Measurements from ENCODE around the gene NPAT. TPM values are rescaled to one million over a fixed set of nuclear protein-coding genes. Genes with fewer than 3 reads are reported as not detected.
"Not testable (repeated sequence)": the region's sequence is repeated elsewhere in the genome, so short reads cannot be mapped to it uniquely, and the experiment has no call there.

NPAT gene
- total and polyA plus RNA-seq, 5 experiments from 2014 or later, result 34.9 to 75.8 (median 52.8) TPM

DNA sequence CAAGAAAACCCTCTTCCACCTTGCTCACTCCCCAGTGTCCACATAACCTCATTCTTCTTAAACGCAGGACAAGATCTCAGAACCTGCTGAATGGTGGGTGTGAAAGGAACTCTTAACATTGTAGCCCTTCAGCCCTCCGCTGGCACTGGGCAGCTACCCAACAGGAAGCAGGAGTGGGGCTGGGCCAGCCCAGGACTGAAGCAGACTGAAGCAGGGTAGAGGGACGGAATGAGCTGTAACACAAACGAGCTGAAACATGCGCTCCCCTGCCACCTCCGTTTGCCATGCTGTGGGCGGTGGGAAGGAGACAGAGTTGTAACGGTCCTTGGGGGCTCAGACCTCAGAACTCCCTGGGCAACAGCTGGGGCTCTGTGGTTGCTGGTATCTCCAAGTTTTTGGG, 23.6 kb downstream of the NPAT start:
- no peaks in the 10 kb centered on the region for H3K27me3 Mint-ChIP-seq
- H3K36me3 Mint-ChIP-seq, result peaks cover 4 to 75% (median 16%) of the 10 kb centered on the region in 3 donors
- POLR2A ChIA-PET, result interaction anchor here (0.6 kb wide), 1 partner anchor 47 kb away, joined by 3 read pairs; no protein-coding TSS in a partner anchor
- H3K9me3 Mint-ChIP-seq, result peaks cover 0 to 3% (median 0%) of the 10 kb centered on the region in 9 donors
- peak overlapping the region in 8 of 10 donors; percentile 3 to 56 (median 40) for H3K4me3 Mint-ChIP-seq
- peak overlapping the region in 9 of 10 donors; percentile 43 to 91 (median 73) for H3K27ac Mint-ChIP-seq
- H3K4me1 Mint-ChIP-seq, result peaks cover 29 to 81% (median 73%) of the 10 kb centered on the region in 4 donors
- ATAC-seq (peak in 1 of 2 donors; percentile 12), DNase-seq (no peak)

DNA sequence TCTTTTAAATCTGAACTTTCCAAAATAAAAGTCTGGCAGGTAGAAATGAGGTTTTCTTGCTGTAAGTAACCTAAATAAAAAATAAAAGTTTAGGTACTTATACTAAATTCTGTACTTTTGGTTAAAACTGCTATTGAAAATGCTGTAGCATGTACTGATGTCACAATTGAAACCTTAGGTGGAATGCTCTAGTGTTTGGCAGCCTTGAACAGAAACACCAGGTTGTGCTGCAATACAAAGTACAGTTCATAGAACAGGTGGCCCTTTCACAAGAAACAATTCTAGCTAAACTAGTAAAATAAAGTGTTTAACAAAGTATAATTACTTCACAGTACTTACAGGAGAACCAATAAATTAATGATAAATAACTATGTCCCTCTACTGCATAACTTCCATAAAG, 25.1 kb downstream of the NPAT start:
- Mint-ChIP-seq H3K36me3 (peaks cover 0 to 76% (median 10%) of the 10 kb centered on the region in 3 donors), H3K27ac (peak overlapping the region in 7 of 10 donors; percentile 12 to 75 (median 68)), H3K27me3 (no peaks in the 10 kb centered on the region), H3K4me3 (peak overlapping the region in 2 of 10 donors; percentile 34 to 46), H3K4me1 (peaks cover 19 to 66% (median 58%) of the 10 kb centered on the region in 4 donors), H3K9me3 (no peaks in the 10 kb centered on the region)
- POLR2A ChIA-PET, result interaction anchor here (0.6 to 0.9 kb wide), 3 partner anchors 25 to 39 kb away, joined by 3 to 6 read pairs (median 4); partner anchors contain the start of genes ATM and NPAT
- ATAC-seq, result no peak
- no peak for DNase-seq

DNA sequence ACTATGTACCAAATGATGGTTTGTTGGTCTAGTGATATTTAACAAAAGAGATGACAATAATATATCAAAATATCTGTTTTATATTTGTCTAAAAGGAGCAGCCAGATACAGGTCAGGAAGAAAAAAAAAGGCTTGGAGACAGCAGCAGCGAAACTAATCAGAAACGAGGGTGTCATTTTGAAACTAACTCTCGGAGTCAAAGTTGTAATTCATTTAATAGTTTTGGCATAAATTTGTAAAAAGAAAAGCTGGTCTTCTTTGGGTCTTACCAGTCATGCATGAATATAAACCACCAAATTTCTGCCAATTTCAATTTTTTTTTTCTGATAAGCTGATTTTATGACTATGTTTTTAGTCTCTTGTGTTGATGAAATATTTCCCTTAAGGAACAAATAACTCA, 25.5 kb downstream of the NPAT start:
- Mint-ChIP-seq H3K4me1 (peaks cover 19 to 63% (median 53%) of the 10 kb centered on the region in 4 donors), H3K9me3 (no peaks in the 10 kb centered on the region), H3K27me3 (no peaks in the 10 kb centered on the region), H3K4me3 (no peak overlapping the region), H3K27ac (peak overlapping the region in 5 of 10 donors; percentile 7 to 72 (median 26)), H3K36me3 (peaks cover 0 to 79% (median 10%) of the 10 kb centered on the region in 3 donors)
- POLR2A ChIA-PET, result interaction anchor here (0.6 to 0.9 kb wide), 2 partner anchors 36 to 40 kb away, joined by 4 to 6 read pairs; no protein-coding TSS in a partner anchor
- ATAC-seq (no peak), DNase-seq (no peak)

DNA sequence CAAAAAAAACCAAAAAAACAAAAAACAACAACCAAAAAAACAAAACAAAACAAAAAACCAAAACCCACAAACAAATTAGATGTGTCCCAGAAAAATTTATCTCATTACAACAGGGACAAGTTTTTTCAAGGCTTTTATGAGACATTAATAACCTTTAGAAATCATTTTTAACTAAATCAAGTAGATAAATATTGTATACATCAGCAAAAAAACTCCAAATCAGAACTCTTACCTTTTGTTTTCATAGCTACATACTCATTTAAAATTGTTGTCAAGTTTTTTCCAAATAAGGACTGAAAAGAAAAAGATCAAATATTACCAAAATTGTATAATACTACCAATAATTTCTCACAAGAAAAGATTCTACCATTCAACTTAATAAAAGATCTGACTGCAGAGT, 28.7 kb downstream of the NPAT start:
- no peak for ATAC-seq
- DNase-seq, result no peak
- Mint-ChIP-seq H3K9me3 (no peaks in the 10 kb centered on the region), H3K27ac (peak overlapping the region in 2 of 10 donors; percentile 36 to 39), H3K27me3 (no peaks in the 10 kb centered on the region), H3K4me1 (peaks cover 7 to 36% (median 26%) of the 10 kb centered on the region in 4 donors), H3K4me3 (no peak overlapping the region), H3K36me3 (peaks cover 0 to 90% (median 19%) of the 10 kb centered on the region in 3 donors)
- POLR2A ChIA-PET, result no interaction called here

DNA sequence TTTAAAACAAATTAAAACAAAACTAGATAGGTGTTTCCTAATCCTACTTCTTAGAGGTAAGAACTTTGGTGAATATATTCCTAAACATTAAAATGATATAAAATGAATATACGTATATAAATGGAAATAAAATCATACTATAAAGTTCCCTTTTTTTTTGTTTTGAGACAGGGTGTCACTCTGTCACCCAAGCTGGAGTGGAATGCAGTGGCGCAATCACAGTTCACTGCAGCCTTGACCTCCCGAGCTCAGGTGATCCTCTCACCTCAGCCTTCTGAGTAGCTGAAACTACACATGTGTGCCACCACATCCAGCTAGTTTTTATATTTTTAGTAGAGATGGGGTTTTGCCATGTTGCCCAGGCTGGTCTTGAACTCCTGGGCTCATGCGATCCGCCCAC, 44.9 kb downstream of the NPAT start:
- POLR2A ChIA-PET, result no interaction called here
- H3K36me3 Mint-ChIP-seq, result peaks cover 0 to 71% (median 42%) of the 10 kb centered on the region in 3 donors

DNA sequence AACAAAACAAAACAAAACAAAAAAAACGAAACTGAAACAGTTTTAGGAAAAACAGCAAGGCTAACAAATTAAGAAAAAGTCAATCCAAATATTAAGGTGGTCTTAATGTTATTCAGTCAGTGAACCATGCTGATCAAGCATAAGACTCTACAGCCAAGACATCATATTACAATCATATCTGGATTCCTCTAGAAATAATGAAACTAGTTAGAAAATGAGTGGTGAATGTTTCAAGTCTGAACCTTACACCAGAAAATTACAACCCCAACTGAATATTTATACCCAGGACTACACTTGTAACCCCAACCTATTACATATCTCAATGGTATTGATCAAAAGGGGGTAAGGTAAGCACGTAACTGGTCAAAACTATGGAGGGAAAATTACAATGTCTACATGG, 52.3 kb downstream of the NPAT start:
- POLR2A ChIA-PET, result no interaction called here
- peaks cover 7 to 49% (median 12%) of the 10 kb centered on the region in 3 donors for H3K36me3 Mint-ChIP-seq
- DNase-seq (no peak), ATAC-seq (no peak)
- peaks cover 19 to 41% (median 32%) of the 10 kb centered on the region in 4 donors for H3K4me1 Mint-ChIP-seq
- peak overlapping the region; percentile 65 to 92 (median 84) for H3K27ac Mint-ChIP-seq
- peak overlapping the region in 2 of 10 donors; percentile 29 to 65 for H3K4me3 Mint-ChIP-seq
- H3K27me3 Mint-ChIP-seq, result no peaks in the 10 kb centered on the region
- no peaks in the 10 kb centered on the region for H3K9me3 Mint-ChIP-seq

More for the DNA sequence above, 44.9 kb downstream of the NPAT start:
- Mint-ChIP-seq H3K27ac (peak overlapping the region in 3 of 10 donors; percentile 25 to 55 (median 48)), H3K27me3 (no peaks in the 10 kb centered on the region), H3K4me3 (no peak overlapping the region), H3K9me3 (no peaks in the 10 kb centered on the region), H3K4me1 (peaks cover 6 to 24% (median 13%) of the 10 kb centered on the region in 4 donors)
- DNase-seq (no peak), ATAC-seq (no peak)

DNA sequence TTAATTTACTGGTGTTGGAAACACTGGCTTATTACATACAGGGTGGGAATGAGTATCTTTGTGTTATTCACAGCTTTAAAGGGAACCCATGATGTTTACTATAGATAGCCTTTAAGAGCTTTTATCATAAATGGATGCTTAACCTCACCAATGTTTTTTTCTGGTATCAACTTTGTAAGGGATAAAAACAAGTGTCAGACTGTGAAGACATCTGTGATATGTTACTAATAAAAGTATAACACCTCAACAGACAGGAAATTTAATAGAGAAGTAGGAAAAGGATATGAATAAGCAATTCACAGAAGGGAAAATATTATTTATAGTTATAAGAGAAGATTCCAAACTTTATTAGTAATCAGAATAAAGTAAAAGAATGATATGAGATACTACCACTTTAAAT, 54.8 kb downstream of the NPAT start:
- Mint-ChIP-seq H3K27ac (peak overlapping the region in 9 of 10 donors; percentile 2 to 87 (median 41)), H3K4me3 (no peak overlapping the region), H3K27me3 (no peaks in the 10 kb centered on the region), H3K4me1 (peaks cover 17 to 32% (median 25%) of the 10 kb centered on the region in 4 donors), H3K36me3 (peaks cover 0 to 36% (median 12%) of the 10 kb centered on the region in 3 donors), H3K9me3 (no peaks in the 10 kb centered on the region)
- POLR2A ChIA-PET, result interaction anchor here (1.0 kb wide), 1 partner anchor 11 kb away, joined by 3 read pairs; no protein-coding TSS in a partner anchor
- ATAC-seq, result no peak
- no peak for DNase-seq

DNA sequence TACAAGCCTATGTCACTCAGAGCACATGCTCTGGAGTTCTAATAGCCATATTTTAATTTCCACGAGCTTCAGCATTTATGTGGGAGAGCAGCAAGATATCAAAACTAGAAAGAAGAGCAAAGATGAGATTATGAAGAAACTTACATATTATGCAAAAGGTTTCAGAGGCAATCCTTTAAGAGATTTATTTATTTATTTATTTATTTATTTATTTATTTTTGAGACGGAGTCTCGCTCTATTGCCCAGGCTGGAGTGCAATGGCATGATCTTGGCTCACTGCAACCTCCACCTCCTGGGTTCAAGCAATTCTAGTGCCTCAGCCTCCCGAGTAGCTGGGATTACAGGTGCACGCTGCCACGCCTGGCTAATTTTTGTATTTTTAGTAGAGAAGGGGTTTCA, 59.6 kb downstream of the NPAT start:
- POLR2A ChIA-PET, H3K27me3 Mint-ChIP-seq, H3K27ac Mint-ChIP-seq, H3K4me1 Mint-ChIP-seq, ATAC-seq, H3K9me3 Mint-ChIP-seq, H3K4me3 Mint-ChIP-seq, DNase-seq: not testable (repeated sequence)
- peaks cover 0 to 26% (median 11%) of the 10 kb centered on the region in 3 donors for H3K36me3 Mint-ChIP-seq

DNA sequence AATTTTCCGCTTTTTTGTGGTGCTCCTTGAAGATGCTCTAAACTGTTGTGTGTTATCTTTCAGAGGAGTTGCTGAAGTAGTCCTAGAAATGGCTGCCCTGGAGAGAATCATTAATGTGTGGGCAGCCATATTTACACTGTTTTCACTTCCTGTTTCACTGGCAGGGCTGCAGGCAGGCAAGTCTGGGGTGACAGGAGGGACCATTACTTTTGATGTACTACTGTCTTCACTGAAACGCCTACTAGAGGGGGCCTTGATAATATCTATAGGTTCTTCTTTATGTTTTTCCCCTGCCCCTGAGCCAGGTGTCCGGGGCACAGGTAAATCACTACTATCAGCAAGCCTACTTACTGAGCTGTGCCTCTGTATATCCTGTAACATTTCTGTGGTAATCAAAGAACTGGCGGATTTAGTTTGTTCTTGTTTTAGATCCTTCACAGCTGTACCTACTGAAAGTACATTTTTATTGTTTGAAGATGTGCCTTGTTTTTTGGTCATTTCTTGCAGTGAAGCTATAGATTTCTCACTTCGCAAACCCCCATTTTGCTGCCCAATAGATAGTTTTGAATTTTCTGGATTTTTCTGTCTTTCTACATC, 61.4 kb downstream of the NPAT start:
- H3K4me1 Mint-ChIP-seq, result peaks cover 2 to 10% (median 9%) of the 10 kb centered on the region in 4 donors

DNA sequence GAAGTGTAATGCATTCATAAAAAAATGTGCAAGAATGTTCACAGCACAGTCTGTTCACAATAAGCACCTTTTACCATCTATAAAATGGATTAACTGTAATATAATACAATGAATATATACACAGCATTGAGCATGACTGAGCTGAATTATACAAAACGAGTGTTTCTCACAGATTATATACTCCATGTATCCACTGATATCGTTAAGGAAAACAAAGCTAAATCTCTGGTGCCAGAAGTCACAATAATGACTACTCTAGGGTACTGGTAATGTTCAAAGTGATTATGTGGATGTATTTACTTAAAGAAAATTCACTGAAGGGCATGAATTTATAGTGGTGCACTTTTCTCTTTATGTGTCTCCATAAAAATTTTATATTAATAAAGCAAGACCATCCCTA, 67.8 kb downstream of the NPAT start:
- H3K27ac Mint-ChIP-seq, result peak overlapping the region in 4 of 10 donors; percentile 3 to 66 (median 36)
- no peaks in the 10 kb centered on the region for H3K27me3 Mint-ChIP-seq
- H3K4me3 Mint-ChIP-seq, result no peak overlapping the region
- DNase-seq (no peak), ATAC-seq (no peak)
- peaks cover 2 to 6% (median 3%) of the 10 kb centered on the region in 4 donors for H3K4me1 Mint-ChIP-seq
- H3K9me3 Mint-ChIP-seq, result no peaks in the 10 kb centered on the region
- H3K36me3 Mint-ChIP-seq, result peaks cover 0 to 84% (median 18%) of the 10 kb centered on the region in 3 donors
- POLR2A ChIA-PET, result interaction anchor here (1.0 kb wide), 1 partner anchor 31 kb away, joined by 3 read pairs; no protein-coding TSS in a partner anchor

More for the DNA sequence above, 61.4 kb downstream of the NPAT start:
- peak overlapping the region; percentile 43 to 87 (median 64) for H3K27ac Mint-ChIP-seq
- POLR2A ChIA-PET, result no interaction called here
- H3K36me3 Mint-ChIP-seq, result peaks cover 0 to 27% (median 20%) of the 10 kb centered on the region in 3 donors
- peak in 1 of 2 donors; percentile 47 for ATAC-seq
- DNase-seq, result peak in 1 of 10 donors; percentile 13
- H3K4me3 Mint-ChIP-seq, result no peak overlapping the region
- H3K27me3 Mint-ChIP-seq, result no peaks in the 10 kb centered on the region
- H3K9me3 Mint-ChIP-seq, result no peaks in the 10 kb centered on the region

DNA sequence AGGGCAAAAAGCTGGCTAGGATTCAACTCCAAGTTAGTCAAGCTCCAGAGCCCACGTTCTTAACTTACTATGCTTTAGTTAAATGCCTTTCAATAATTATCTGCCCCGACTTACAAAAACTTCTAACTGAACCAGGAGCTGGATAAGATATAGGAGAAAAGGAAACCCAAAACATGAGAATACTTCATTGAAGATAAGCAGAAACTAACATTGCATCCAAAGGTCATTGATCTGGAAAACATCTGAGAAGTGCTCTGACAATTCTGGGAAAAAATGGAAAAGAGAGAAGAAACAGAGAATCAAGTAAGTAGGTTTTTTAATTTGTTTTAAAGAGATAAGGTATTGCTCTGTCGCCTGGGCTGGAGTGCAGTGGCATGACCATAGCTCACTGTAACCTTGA, 73.9 kb downstream of the NPAT start:
- Mint-ChIP-seq H3K36me3 (peaks cover 0 to 92% (median 40%) of the 10 kb centered on the region in 3 donors), H3K27ac (peak overlapping the region in 7 of 10 donors; percentile 0 to 76 (median 8)), H3K4me3 (no peak overlapping the region), H3K4me1 (peaks cover 2 to 8% (median 5%) of the 10 kb centered on the region in 4 donors), H3K9me3 (no peaks in the 10 kb centered on the region), H3K27me3 (no peaks in the 10 kb centered on the region)
- ATAC-seq, result no peak
- no peak for DNase-seq
- POLR2A ChIA-PET, result no interaction called here

DNA sequence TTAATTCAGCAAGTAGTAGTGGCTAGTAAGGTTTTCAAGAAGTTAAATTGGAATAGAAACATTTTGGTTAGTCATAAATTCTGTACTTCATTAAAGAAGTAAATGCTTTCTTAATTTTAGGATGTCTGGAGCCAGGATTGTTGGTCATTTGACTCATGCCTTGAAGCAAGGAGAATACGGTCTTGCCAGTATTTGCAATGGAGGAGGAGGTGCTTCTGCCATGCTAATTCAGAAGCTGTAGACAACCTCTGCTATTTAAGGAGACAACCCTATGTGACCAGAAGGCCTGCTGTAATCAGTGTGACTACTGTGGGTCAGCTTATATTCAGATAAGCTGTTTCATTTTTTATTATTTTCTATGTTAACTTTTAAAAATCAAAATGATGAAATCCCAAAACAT, 75.3 kb downstream of the NPAT start:
- ATAC-seq, result no peak
- no peaks in the 10 kb centered on the region for H3K27me3 Mint-ChIP-seq
- POLR2A ChIA-PET, result no interaction called here
- no peak overlapping the region for H3K4me3 Mint-ChIP-seq
- H3K36me3 Mint-ChIP-seq, result peaks cover 0 to 95% (median 36%) of the 10 kb centered on the region in 3 donors
- H3K4me1 Mint-ChIP-seq, result peaks cover 2 to 8% (median 4%) of the 10 kb centered on the region in 4 donors
- H3K9me3 Mint-ChIP-seq, result no peaks in the 10 kb centered on the region
- no peak for DNase-seq
- H3K27ac Mint-ChIP-seq, result peak overlapping the region in 2 of 10 donors; percentile 38 to 82

DNA sequence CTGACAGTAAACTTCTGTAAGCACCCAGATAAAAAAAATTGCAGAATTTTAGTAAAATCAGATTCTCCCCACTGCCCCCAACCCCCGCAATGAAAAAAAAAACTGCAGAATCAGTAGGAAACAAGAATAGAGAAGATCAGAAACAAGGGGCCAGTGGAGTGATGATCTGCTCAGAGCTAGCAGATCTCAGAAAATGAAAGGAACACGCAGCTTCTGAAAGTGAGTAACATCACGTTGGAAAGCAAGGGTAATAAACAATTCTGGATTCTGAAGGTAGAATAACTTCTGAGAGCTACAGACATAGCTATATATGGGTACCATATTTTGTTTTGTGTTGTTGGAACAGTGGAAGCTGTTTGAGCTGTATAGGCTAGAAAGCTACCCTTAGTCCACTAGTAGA, 77.8 kb downstream of the NPAT start:
- peaks cover 4 to 91% (median 32%) of the 10 kb centered on the region in 3 donors for H3K36me3 Mint-ChIP-seq
- H3K4me1 Mint-ChIP-seq, result peaks cover 2 to 14% (median 5%) of the 10 kb centered on the region in 4 donors
- H3K9me3 Mint-ChIP-seq, result no peaks in the 10 kb centered on the region
- POLR2A ChIA-PET, result no interaction called here
- peak overlapping the region in 8 of 10 donors; percentile 18 to 87 (median 68) for H3K27ac Mint-ChIP-seq
- ATAC-seq (no peak), DNase-seq (no peak)
- no peaks in the 10 kb centered on the region for H3K27me3 Mint-ChIP-seq
- H3K4me3 Mint-ChIP-seq, result no peak overlapping the region

Measured in naive thymus-derived CD8-positive, alpha-beta T cell (primary cell).